HG03135 (cell line): Measurements from ENCODE around the gene SC5D.
A peak's percentile ranks its signal among the peaks of the same experiment; 100 is the strongest.

Source experiments
- ATAC-seq: cut with Tn5 transposase; IDR thresholded peaks from one replicate; pipeline ENCODE4 v1.9.1; 2021; ENCODE audit warnings: mild to moderate bottlenecking, moderate library complexity; ENCODE audit not compliant: unreplicated experiment

SC5D gene

DNA sequence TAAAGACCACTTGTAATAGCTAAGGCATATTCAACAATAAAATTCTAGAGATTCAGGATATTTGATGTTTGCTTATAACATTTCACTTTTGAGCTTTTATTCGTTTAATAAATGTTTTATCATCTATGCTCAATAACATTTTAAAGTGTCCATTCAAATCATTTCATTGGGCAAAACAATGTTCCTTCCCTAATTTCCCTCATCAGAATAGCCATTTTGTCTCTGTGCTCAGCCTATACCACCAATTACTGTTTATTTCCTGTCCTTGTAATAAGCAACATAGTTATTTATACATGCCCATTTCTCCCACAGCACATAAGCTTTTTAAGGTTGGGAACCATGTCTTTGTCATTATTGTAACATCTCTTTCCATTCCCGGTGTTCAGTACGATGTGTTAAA, 1.3 kb upstream of the SC5D start:
- ATAC-seq, result no peak

DNA sequence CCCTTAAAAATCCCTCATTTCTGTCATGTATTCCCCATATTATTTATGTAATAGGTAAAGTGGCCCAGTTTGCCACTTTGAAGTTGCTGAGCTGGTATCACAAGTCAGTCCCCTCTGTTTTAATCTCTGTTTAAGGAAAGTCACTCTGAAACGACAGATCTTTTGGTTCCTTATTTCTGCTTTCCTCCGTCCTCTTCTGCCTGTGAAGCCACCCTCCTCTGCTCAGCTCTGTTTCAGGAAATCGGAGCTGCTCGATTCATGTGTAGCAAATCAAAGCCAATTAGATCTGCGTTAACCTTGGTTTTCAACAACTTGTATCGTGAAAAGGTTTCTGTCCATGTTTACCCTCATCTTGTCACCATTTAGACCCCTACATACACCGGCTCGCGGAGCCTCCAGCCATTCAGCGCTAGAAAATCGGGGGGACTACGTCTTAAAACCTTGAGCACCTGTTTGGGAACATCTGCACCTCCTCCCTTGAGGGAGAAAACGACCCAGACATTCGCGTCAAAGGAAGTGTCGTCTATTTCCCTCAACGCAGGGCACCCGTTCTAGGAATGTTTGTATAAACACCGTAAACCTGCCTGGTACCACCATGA, 576 bp upstream of the SC5D start:
- peak; percentile 17 for ATAC-seq

DNA sequence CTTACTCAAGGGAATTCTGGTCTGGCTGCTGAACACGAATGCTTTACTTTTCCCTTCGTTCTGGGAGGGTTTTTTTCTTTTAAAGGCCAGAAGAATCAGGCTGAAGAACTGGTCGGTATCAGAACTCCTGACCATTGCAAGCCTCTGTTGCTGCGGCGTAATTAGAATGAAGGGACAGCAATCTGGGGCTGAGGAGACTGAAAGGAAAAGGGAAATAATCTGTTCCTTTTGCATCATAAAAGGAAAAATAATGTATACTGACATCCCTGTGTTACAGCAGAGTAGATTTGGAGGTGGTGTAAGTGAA, 670 bp downstream of the SC5D start:
- peak; percentile 1 for ATAC-seq

DNA sequence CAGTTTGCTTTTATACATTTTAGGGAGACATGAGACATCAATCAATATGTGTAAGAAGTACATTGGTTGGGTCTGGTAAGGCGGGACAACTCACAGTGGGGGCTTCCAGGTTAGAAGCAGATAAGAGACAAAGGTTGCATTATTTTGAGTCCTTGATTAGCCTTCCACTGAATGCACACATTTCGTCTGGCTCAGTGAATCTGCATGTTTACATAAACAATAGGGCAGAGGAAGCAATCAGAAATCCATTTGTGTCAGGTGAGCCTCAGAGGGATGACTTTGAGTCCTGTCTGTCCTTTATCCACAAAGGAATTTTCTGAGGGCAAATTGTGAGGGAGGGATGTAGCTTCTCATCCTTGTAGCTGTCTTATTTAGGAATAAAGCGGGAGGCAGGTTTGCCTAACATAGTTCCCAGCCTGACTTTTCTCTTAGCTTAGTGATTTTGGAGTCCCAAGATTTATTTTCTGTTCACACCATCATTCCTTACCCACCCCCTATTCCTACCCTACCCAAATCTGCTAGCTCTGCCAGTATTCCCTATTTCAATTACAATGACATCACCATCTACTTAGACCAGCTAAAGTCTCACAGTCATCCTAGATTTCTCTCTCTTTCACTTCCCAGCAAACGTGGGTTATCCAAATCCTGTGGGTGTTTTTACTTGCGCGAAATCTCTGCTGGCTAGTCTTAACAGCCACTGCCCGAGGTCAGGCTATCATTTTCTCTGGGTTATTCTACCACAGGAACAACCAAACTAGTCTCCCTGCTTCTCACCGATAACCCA, 2.9 kb downstream of the SC5D start:
- no peak for ATAC-seq

DNA sequence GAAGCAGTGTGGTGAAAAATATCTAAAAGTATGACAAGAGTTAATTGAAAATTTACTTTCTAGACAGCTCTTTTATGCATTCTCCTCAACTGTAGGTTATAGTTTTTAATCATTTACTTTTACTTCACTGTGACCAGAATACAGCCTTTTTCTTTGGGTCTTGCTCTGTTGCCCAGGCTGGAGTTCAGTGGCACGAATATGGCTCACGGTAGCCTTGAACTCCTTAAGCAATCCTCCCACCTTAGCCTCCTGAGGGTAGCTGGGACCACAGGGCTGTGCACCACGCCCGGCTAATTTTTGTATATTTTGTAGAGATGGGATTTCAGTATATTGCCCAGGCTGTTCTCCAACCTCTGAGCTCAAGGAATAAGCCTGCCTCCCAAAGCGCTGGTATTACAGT, 5.3 kb downstream of the SC5D start:
- no peak for ATAC-seq

DNA sequence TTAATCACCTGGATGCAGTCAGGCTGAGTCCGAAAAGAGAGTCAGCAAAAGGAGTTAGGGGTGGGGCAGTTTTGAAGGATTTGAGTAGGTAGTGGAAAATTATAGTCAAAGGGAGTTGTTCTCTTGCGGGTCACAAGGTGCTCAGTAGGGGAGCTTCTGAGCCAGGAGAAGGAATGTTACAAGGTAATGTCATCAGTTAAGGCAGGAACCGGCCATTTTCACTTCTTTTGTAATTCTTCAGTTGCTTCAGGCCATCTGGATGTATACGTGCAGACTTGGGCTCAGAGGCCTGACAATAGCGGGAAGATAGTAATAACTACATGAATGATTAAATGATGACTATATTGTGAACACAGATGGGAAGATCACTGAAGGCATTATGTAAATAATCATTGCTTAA, 6.2 kb downstream of the SC5D start:
- ATAC-seq, result no peak

DNA sequence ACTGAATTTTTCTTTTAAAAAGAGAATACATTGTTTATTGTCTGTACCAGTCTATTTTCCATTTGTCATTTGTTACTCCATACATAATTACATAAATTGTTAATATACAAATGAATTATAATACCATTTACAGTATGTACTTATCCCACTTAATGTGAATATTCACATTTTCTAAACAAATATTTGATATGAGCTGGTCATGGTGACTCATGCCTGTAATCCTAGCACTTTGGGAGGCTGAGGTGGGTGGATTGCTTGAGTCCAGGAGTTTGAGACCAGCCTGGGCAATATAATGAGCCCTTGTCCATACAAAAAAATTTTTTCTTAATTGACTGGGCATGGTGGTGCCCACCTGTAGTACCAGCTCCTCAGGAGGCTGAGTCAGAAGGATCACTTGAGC, 6.8 kb downstream of the SC5D start:
- no peak for ATAC-seq

DNA sequence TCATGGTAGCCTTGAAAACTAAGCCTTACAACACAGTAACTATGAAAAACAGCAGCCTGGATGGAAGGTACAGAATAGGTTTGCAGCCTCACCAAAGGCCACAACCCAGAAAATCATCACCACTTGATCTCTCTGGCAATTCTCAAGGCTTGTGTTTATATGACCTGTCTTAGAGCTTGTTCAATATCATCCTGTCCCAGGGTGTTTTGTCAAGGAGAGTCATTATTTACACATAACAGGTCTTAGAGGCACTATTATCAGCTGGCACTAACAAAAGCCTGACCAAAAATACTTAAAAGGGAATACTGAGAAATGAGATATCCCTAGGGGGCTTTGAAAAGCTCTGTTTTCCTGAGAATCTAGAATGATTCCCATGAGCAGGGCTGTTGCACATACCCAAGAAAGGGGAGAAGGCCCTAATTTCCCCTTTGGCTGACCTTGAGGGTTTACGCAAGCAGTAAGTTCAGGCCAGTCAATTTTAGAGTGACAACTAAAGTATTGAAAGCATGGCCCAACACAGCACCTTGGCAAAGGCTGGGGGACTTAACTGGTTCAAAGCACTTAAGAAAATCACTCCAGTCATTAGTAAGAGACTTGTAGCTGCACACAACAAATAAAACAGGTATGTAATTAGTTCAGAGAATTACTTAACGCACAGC, 7.9 kb downstream of the SC5D start:
- ATAC-seq, result no peak

DNA sequence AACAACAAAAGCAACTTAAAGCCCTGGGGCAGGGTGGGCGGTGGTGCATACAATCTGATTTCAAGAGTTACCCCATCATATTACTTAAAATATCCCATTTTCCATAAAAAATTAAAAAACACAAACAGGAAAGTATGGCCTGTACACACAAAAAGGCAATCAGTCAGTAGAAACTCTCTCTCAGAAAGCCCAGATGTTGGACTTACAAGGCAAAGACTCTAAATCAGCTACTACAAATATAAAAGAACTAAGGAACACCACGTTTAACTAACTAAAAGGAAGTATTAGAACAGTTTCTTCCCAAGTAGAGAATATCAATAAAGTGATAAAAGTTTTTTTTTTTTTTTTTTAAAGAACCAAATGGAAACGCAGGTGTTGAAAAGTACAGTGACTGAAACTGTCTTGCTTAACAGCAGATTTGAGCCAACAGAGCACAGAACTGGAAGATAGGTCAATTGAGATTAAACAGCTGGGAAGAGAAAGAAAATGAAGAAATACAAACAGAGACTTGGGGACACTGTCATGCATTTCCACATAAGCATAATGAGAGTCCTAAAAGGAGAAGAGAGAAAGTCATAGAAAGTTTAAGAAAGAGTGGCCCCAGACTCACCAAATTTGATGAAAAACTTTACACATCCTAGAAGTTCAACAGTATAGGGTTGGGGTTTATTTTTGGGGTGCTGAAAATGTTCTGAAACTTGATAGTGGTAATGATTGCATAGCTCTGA, 8.6 kb downstream of the SC5D start:
- ATAC-seq, result no peak

DNA sequence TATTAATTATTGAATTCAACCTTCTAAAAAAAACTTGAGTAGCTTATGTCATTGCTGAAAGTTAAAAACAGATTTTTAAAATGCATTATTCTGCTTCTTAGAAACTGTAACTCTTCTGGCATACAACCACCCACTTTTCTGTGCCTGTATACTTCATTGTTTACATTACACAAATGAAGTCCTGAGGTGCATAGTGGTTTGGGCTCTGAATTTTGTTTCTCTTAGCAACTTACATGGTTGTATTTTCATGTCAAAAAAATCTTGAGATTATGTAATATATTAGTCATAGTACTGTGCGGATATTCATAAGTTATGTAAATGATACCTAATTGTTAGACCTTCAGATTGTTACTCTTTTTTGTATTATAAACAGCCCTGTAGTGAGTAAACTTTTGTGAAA, 12.2 kb downstream of the SC5D start:
- ATAC-seq, result no peak

DNA sequence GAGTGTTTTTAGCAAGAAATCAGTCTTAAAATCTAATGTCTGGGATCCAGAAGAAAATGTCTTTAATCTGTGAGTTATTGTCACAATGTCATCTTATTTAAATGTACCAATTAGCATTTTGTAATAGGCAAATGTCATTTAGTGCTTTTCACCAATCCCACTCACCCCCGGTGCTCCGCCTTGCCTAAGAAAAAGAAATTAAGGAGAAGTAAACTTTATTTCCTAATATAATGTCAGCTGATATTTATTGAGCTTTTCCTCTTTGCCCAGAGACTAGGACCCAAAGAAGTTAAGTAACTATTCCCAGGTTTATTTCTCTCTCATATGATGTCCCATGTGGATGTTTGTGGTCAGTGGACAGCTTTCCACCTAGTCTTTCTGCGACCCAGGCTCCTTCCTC, 16.2 kb downstream of the SC5D start:
- ATAC-seq, result no peak

DNA sequence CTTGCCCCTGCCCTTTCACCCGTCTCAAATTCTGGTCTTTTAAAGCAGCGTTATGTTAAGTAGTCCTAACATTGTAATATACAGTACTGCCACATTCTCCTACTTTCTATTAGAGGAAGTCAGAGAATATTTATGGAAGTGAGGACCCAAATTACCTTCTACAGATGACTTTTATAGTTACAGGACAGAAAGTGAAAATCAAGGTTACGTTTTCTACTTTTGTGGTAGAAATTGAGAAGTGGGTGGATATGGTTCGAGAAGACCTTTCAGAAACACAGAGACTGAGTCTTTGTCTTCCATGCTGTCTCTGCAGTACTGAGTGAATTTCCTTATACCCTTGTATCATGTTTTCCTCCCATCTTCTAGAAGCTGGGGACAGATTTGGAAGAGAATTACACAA, 17.1 kb downstream of the SC5D start:
- ATAC-seq, result peak; percentile 84

DNA sequence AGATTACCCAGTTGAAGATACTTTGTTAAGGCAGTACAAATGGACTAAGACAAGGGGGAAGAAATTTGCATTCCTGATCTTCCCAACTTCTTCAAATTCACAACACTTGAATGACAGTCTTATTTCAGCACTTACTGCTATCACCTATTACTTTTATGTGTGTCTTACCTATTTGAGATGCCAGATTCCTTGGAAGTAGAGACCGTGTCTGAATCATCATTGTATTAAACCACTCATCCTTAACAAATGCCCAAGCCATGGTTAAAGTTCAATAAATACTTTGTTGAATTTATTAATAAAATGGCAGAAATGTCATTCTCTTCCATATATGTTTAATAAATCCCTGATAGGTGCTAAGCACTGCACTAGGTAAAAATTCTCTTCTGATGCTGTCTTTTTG, 18.3 kb downstream of the SC5D start:
- ATAC-seq, result no peak

DNA sequence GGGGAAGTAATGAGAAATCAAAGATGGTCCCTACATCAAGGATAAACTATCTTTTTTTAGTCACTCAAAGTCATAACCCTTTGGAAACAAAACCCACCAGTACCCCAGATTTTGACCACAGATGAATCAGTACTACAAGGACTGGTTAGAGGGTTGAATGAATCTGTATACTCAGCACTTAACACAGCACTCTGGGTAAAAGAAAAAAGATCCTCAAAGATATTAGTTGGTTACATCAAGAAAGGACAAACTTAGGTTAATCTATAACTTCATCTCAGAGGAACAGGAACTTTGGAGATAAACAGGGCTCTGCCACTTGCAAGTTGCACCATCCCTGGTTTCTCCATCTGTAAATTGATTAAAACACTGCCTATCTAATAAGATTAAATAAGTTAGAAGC, 18.8 kb downstream of the SC5D start:
- no peak for ATAC-seq

DNA sequence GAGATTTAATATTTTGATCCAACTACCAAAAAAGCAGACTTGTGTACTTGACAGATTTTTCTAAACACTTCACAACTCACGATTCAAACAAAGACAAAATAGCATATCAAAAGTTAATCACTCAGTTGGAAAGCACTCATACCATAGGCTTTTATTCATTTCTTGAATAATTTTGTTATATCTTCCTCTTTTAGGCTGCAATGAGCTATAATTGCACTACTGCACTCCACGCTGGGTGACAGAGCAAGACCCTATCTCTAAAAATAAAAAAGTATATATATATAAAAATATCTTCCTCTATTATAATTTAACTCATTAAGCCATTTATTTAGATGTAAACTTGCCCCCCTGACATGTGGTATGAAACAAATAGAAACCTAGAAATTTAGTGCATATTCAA, 19.9 kb downstream of the SC5D start:
- no peak for ATAC-seq

DNA sequence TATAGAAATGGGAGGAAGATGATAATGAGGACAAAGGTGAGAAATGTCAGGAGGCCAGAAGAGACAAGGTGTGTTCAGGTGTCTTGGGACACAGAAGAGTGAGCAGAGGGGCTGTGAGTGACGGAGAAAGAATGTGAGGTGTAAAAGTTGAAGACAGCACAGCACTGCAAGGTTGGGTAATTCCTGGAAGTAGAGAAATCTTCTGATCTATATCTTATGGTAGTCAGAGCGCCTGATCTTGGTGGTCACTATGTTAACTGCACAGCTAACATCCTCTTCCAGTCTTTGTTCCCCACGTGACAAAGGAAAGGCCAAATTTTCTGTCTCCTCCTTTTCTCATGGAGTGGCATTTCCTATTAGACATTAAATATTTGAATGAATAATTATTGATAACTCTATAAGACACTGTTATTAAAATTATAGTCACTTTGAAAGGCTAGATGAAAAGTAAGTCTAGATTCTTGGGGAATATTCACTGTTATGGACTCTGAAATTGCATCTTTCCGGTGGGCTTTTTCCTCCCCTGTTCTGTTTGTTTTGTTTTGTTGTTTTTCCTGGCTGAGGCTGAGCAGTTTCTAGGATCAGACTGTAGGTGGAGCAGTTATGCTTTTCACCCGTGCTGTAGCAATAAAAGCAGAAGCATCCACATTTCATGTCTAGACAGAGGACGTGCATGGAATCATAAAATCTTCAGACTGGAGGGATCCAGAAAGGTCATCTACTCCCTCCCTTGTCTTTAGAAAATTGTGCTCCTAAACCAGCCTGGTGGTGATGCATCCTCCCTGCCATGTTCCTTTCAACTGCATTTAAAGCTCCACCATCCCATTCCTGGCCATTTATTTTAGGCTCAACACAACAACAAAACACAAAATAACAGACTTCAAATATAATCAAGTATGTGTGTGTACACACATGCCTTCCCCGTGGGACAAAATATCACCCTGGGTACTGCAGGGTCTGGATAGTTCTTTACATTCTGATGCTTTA, 26.6 kb downstream of the SC5D start:
- ATAC-seq, result no peak

DNA sequence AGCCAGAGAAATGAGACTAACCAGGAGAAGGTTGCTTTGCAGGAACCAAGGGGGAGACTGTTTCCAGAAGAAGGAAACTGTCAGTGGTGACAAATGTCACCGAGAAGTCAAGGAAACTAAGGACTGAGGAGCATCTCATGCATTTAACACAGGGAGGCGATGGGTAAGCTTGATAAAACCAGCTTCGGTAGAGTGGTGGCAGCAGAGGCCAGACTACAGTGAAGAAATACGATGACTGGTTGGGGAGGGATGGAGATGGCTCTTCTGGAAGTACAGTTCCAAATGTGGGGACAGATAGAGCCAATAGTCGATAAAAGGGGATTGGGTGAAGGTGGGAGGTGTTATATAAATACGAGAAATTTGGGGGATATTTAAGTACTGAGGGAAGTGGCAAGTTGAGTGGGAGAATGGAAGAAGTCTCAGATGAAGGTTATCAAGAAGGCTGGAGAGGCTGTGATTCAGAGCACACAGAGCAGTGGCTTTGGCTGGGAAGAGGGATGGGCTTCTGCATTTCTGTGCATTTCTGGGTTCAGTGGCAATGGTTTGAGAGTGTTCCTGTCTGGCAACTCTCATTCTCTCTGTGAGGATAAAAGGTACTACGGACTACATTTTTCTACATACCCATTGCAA, 29.2 kb downstream of the SC5D start:
- ATAC-seq, result peak; percentile 63

DNA sequence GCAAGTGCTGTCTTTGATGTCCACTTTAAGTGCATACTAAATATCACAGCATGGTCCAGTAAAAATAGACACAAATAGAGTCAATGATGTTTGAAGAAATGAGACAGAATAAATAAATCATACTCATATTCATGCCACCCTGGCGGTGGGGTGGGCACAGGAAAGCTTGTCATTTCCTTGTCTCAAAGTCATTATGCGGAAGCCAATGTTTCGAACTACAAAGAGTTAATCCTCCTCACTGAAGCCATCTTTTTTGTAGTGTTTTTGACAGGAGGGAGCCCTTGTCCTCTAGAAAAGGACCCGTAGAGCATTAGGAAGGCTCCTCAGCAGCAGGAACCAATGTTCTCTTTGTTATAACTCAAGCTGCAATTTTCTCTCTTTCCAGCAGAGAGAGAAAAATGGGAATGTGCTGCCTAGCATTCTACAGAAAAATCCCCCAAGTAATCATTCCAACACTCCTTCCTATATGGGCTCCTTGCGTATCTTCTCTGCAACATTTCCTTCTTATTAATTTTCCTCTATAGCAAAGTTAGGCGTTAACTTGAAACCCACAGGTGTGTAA, 30.6 kb downstream of the SC5D start:
- ATAC-seq, result no peak

DNA sequence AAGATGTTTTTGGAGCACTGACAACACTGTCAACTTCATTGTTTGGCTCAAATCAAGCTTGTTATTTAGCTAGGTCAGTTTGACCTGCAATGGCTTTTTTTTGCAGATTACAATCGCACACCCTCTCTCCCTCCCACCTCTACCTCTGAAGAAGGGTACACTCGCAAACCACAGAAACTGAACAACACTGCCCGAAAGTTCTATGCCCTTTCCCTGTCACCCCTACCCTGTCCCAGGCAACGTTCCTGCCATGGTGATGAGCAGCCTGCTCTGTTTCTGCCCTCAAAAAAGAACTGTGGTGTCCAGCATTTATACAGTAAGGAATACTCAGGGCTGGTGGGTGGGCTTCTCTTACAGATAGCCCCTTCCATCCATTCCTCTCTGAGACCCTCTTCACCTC, 33.7 kb downstream of the SC5D start:
- ATAC-seq, result no peak

DNA sequence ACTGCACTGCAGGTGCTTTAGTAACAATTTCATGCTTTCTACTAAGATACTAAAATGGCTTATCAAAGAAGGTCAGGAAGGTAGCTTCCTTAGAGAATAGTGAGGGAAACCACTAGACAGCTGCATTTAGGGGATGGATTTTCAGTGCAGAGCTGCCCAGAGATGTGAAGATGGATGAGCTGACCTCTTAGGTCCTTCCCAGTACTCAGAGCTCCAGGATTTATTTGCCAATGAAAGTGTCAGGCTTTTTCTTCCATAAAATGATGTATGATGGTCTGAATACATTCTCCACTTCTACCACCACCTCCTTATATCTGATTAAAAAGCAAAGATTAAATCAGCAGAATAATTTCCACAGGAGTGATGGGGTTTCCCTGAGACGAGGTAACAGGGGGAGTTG, 35.0 kb downstream of the SC5D start:
- ATAC-seq, result no peak
